Neural crest cell (in vitro differentiated cells): ENCODE results near the gene GALNT14. TPM values are rescaled to one million over a fixed set of nuclear protein-coding genes. Genes with fewer than 3 reads are reported as not detected.

ENCODE experiments used
- DNase-seq: peaks from one replicate; pipeline ENCODE4 v3.0.0; 2021; ENCODE audit warnings: low read depth, mixed read lengths, low spot score
- H3K27ac Mint-ChIP-seq: one replicate; pipeline ENCODE4 v1.8.0; 2021; ENCODE audit warnings: mild to moderate bottlenecking, mixed read lengths; ENCODE audit not compliant: unreplicated experiment
- H3K27me3 Mint-ChIP-seq: 2 replicates; pipeline ENCODE4 v1.8.0; 2021; ENCODE audit warnings: low read depth, mild to moderate bottlenecking, mixed read lengths
- H3K36me3 Mint-ChIP-seq: 2 replicates; pipeline ENCODE4 v1.8.0; 2021; ENCODE audit warnings: low read depth, mild to moderate bottlenecking, mixed read lengths
- H3K4me1 Mint-ChIP-seq: 2 replicates; pipeline ENCODE4 v1.8.0; 2021; ENCODE audit warnings: mixed read lengths
- H3K4me3 Mint-ChIP-seq: one replicate; pipeline ENCODE4 v1.8.0; 2021; ENCODE audit warnings: mild to moderate bottlenecking, mixed read lengths
- H3K9me3 Mint-ChIP-seq: 2 replicates; pipeline ENCODE4 v1.8.0; 2021; ENCODE audit warnings: mixed read lengths
- CTCF ChIP-seq: fragments of 200-600 bp; sonication (generic); conservative IDR thresholded peaks from 2 replicates; pipeline ENCODE4 v1.5.0; 2021; ENCODE audit warnings: antibody characterized with exemption, mild to moderate bottlenecking
- total RNA-seq: library from RNA; stranded (reverse); gene quantifications from 2 replicates; pipeline ENCODE4 v1.2.1, GENCODE V29; 2021

GALNT14 gene
- total RNA-seq, 1 donor from 2014 or later: 1.5 TPM

GRCh38 chr2:30990671-30991070 is 147.6 kb downstream of the GALNT14 start:
- no peaks in the 10 kb centered on the region for H3K4me1 Mint-ChIP-seq
- no peak overlapping the region for H3K27ac Mint-ChIP-seq
- no peaks in the 10 kb centered on the region for H3K36me3 Mint-ChIP-seq
- H3K9me3 Mint-ChIP-seq: no peaks in the 10 kb centered on the region
- H3K27me3 Mint-ChIP-seq: no peaks in the 10 kb centered on the region
- TF ChIP-seq CTCF: no peak
- H3K4me3 Mint-ChIP-seq: no peak overlapping the region
- DNase-seq: no peak

GRCh38 chr2:30990176-30990575 is 148.1 kb downstream of the GALNT14 start:
- Mint-ChIP-seq H3K27ac (no peak overlapping the region), H3K4me1 (no peaks in the 10 kb centered on the region)

GRCh38 chr2:30989746-30990145 is 148.5 kb downstream of the GALNT14 start:
- H3K4me1 Mint-ChIP-seq: no peaks in the 10 kb centered on the region
- no peaks in the 10 kb centered on the region for H3K9me3 Mint-ChIP-seq
- DNase-seq: no peak
- no peak overlapping the region for H3K4me3 Mint-ChIP-seq
- no peak overlapping the region for H3K27ac Mint-ChIP-seq
- no peaks in the 10 kb centered on the region for H3K36me3 Mint-ChIP-seq
- no peaks in the 10 kb centered on the region for H3K27me3 Mint-ChIP-seq
- TF ChIP-seq CTCF: no peak

More at GRCh38 chr2:30990176-30990575, 148.1 kb downstream of the GALNT14 start:
- DNase-seq: no peak
- no peaks in the 10 kb centered on the region for H3K9me3 Mint-ChIP-seq
- no peak overlapping the region for H3K4me3 Mint-ChIP-seq
- no peak for TF ChIP-seq CTCF
- H3K27me3 Mint-ChIP-seq: no peaks in the 10 kb centered on the region
- H3K36me3 Mint-ChIP-seq: no peaks in the 10 kb centered on the region

- no peaks in the 10 kb centered on the region for H3K9me3 Mint-ChIP-seq
- no peaks in the 10 kb centered on the region for H3K4me1 Mint-ChIP-seq
- TF ChIP-seq CTCF: no peak
- DNase-seq: no peak
- H3K4me3 Mint-ChIP-seq: no peak overlapping the region
- H3K36me3 Mint-ChIP-seq: no peaks in the 10 kb centered on the region
- no peak overlapping the region for H3K27ac Mint-ChIP-seq
- peaks cover 7% of the 10 kb centered on the region for H3K27me3 Mint-ChIP-seq
Observed at GRCh38 chr2:30987566-30987965, 150.7 kb downstream of the GALNT14 start.

- no peak for TF ChIP-seq CTCF
- no peaks in the 10 kb centered on the region for H3K9me3 Mint-ChIP-seq
- no peaks in the 10 kb centered on the region for H3K36me3 Mint-ChIP-seq
- H3K27ac Mint-ChIP-seq: no peak overlapping the region
- no peaks in the 10 kb centered on the region for H3K4me1 Mint-ChIP-seq
- H3K4me3 Mint-ChIP-seq: no peak overlapping the region
- no peak for DNase-seq
- H3K27me3 Mint-ChIP-seq: peaks cover 7% of the 10 kb centered on the region
Observed at GRCh38 chr2:30986231-30986580, 152.0 kb downstream of the GALNT14 start.
